ENCODE measurements around the gene CEP295NL.

The CEP295NL gene

GRCh38 chr17:78862073-78863023 is 40.7 kb downstream of the CEP295NL start:
- DNase-seq, result no peak

- no peak for DNase-seq
These were observed 41.8 kb downstream of the CEP295NL start for GRCh38 chr17:78861229-78861628.

- no peak for DNase-seq
These were observed 44.0 kb downstream of the CEP295NL start for GRCh38 chr17:78859051-78859450.

GRCh38 chr17:78857266-78857665 is 45.7 kb downstream of the CEP295NL start:
- no peak for DNase-seq

- DNase-seq, result no peak
These were observed 47.3 kb downstream of the CEP295NL start for GRCh38 chr17:78855561-78856165.

- DNase-seq, result no peak
These were observed 48.5 kb downstream of the CEP295NL start for GRCh38 chr17:78854508-78854907.

- DNase-seq, result no peak
These were observed 49.0 kb downstream of the CEP295NL start for GRCh38 chr17:78853926-78854394.

- DNase-seq, result no peak
These were observed 50.3 kb downstream of the CEP295NL start for GRCh38 chr17:78852709-78853121.

- DNase-seq, result no peak
These were observed 54.0 kb downstream of the CEP295NL start for GRCh38 chr17:78849026-78849425.

GRCh38 chr17:78847052-78847451 is 55.9 kb downstream of the CEP295NL start:
- no peak for DNase-seq

- peak in 1 of 5 donors; percentile 28 for DNase-seq
These were observed 58.5 kb downstream of the CEP295NL start for GRCh38 chr17:78844301-78845005.

- peak; percentile 26 to 76 (median 53) for DNase-seq
These were observed 60.0 kb downstream of the CEP295NL start for GRCh38 chr17:78842881-78843565.

GRCh38 chr17:78840780-78841611 is 62.0 kb downstream of the CEP295NL start, which contains the start of gene USP36:
TSS of gene USP36 (minus strand) at chr17:78840814. CDS start at chr17:78836363, 4,451 bp downstream.
- DNase-seq, result peak; percentile 99 to 100 (median 100)
